Vagina (tissue), 2 donors: ENCODE results near the gene CTBP1. TPM values are rescaled to one million over a fixed set of nuclear protein-coding genes. Genes with fewer than 3 reads are reported as not detected.

Experiments
- DNase-seq, 2 donors: peaks; one replicate each; pipeline ENCODE4 v3.0.0-alpha.2; 2017; ENCODE audit errors: extremely low spot score in 2 of 2
- H3K27ac ChIP-seq: fragments of 200-600 bp; sonication (generic); one replicate; pipeline ENCODE4 v1.5.1; 2019
- H3K27me3 ChIP-seq: fragments of 200-600 bp; sonication (generic); one replicate; pipeline ENCODE4 v1.5.1; 2019
- H3K36me3 ChIP-seq, 2 donors: fragments of 200-600 bp; sonication (generic); one replicate each; pipeline ENCODE4 v1.5.1; 2017 to 2019
- H3K4me1 ChIP-seq: fragments of 200-600 bp; sonication (generic); one replicate; pipeline ENCODE4 v1.5.1; 2019
- H3K4me3 ChIP-seq, 2 donors: fragments of 200-600 bp; sonication (generic); 1 replicate in 1 of 2; 2 replicates in 1 of 2; pipeline ENCODE4 v1.5.1; 2016 to 2019
- H3K9me3 ChIP-seq: fragments of 200-600 bp; sonication (generic); one replicate; pipeline ENCODE4 v1.5.1; 2019
- POLR2A ChIP-seq, 2 donors: fragments of 450-650 bp; IDR thresholded peaks; one replicate each; pipeline ENCODE4 v1.6.1; 2017; ENCODE audit warnings: antibody characterized with exemption in 2 of 2, mild to moderate bottlenecking in 2 of 2, moderate library complexity in 2 of 2
- POLR2AphosphoS5 ChIP-seq, 2 donors: sonication (generic); formaldehyde crosslinking; IDR thresholded peaks; one replicate each; pipeline ENCODE4 v1.9.0; 2017; ENCODE audit warnings: antibody characterized with exemption in 2 of 2, mild to moderate bottlenecking in 2 of 2, low read depth in 1 of 2; ENCODE audit not compliant: insufficient read depth in 1 of 2
- intact Hi-C: fragments of 100-400 bp; cut with DNase I; formaldehyde crosslinking; loops from one replicate; pipeline ENCODE4 v1.15.1; 2023
- total RNA-seq: library from RNA; depleted of rRNA; stranded (reverse); fragments of >200 nt; gene quantifications from one replicate; pipeline ENCODE4 v1.2.3, GENCODE V29; 2016
- TF ChIP-seq, protein P1 (sequence below), 3 experiments: fragments of 450-650 bp in 2 of 3; fragments of 200-600 bp in 1 of 3; sonication (generic) in 1 of 3; IDR thresholded peaks; one replicate each; pipeline ENCODE4 v1.5.1; 2017 to 2019; ENCODE audit warnings: antibody characterized with exemption in 3 of 3, mild to moderate bottlenecking in 2 of 3, moderate library complexity in 2 of 3

Gene CTBP1
- total RNA-seq, 1 donor from 2014 or later, result 93.1 TPM

DNA sequence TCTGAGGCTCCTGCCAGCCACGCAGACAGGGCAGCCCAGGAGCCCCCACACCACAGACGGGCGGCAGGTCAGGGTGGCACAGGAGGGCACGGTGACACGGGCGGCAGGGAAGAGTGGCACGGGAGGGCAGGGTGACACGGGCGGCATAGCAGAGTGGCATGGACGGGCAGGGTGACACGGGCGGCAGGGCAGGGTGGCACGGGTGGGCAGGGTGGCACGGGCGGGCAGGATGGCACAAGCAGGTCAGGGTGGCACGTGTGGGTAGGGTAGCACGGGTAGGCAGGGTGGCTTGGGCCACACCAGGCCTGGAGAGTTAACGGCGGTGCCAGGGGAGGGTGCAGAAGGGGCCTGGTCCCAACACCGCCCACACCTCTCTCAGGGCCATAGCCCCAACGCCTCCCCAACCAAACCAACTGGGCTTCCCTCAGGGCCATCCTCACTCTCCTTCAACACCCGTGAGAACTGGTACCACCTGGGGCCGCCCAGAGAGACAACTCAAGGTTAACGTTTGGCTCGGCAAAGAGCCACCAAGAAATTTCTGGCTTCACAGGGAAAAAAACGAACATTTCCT lies 3.4 kb downstream of the CTBP1 start:
- no peak overlapping the region for H3K27ac ChIP-seq
- intact Hi-C loops, result loop anchor here (5.0 kb wide), 2 partner anchors 38 to 78 kb away; no protein-coding TSS in a partner anchor
- TF ChIP-seq POLR2AphosphoS5 (IDR thresholded peaks at IDR 0.05; ENCODE audit: insufficient read depth in 1 of 2, low read depth in 1 of 2) (no peak), POLR2A (IDR thresholded peaks at IDR 0.05) (no peak)
- TF ChIP-seq, protein P1, sequence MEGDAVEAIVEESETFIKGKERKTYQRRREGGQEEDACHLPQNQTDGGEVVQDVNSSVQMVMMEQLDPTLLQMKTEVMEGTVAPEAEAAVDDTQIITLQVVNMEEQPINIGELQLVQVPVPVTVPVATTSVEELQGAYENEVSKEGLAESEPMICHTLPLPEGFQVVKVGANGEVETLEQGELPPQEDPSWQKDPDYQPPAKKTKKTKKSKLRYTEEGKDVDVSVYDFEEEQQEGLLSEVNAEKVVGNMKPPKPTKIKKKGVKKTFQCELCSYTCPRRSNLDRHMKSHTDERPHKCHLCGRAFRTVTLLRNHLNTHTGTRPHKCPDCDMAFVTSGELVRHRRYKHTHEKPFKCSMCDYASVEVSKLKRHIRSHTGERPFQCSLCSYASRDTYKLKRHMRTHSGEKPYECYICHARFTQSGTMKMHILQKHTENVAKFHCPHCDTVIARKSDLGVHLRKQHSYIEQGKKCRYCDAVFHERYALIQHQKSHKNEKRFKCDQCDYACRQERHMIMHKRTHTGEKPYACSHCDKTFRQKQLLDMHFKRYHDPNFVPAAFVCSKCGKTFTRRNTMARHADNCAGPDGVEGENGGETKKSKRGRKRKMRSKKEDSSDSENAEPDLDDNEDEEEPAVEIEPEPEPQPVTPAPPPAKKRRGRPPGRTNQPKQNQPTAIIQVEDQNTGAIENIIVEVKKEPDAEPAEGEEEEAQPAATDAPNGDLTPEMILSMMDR (IDR thresholded peaks at IDR 0.05), result no peak
- H3K9me3 ChIP-seq, result no peaks in the 10 kb centered on the region
- no peak for DNase-seq
- H3K27me3 ChIP-seq, result no peaks in the 10 kb centered on the region
- H3K4me1 ChIP-seq, result peaks cover 74% of the 10 kb centered on the region
- peak overlapping the region in 1 of 2 donors; percentile 64 for H3K4me3 ChIP-seq
- peaks cover 0 to 6% of the 10 kb centered on the region in 2 donors for H3K36me3 ChIP-seq

DNA sequence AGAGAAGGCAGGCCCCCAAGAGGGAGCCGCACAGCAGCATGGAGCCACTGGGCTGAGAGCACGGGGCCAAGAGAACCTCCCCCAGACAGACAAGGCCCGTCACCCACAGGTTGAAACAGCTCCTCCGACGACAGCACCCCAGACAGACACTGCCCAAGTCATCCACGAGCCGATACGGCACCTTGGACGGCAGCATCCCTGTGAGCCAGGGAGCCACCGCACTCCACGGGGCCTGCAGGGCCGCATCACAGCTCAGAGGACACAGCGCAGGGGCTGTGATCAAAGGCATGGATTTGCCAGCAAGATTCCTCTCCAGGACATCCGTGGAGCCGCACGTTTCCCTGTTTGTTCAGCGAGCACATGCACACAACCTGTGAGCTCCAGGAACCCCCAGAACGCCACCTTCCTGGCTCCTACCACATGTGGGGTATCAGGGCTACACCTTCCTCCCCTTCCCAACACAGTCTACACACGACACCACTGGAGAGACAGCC lies 3.9 kb downstream of the CTBP1 start:
- no peak for DNase-seq
- Histone ChIP-seq H3K4me1 (peaks cover 69% of the 10 kb centered on the region), H3K4me3 (peak overlapping the region in 1 of 2 donors; percentile 64), H3K27ac (no peak overlapping the region), H3K36me3 (peaks cover 0 to 7% of the 10 kb centered on the region in 2 donors), H3K9me3 (no peaks in the 10 kb centered on the region), H3K27me3 (no peaks in the 10 kb centered on the region)
- intact Hi-C loops, result loop anchor here (5.0 kb wide), 2 partner anchors 38 to 78 kb away; no protein-coding TSS in a partner anchor
- no peak for TF ChIP-seq POLR2AphosphoS5 (IDR thresholded peaks at IDR 0.05; ENCODE audit: insufficient read depth in 1 of 2, low read depth in 1 of 2)
- TF ChIP-seq POLR2A (IDR thresholded peaks at IDR 0.05), result no peak

DNA sequence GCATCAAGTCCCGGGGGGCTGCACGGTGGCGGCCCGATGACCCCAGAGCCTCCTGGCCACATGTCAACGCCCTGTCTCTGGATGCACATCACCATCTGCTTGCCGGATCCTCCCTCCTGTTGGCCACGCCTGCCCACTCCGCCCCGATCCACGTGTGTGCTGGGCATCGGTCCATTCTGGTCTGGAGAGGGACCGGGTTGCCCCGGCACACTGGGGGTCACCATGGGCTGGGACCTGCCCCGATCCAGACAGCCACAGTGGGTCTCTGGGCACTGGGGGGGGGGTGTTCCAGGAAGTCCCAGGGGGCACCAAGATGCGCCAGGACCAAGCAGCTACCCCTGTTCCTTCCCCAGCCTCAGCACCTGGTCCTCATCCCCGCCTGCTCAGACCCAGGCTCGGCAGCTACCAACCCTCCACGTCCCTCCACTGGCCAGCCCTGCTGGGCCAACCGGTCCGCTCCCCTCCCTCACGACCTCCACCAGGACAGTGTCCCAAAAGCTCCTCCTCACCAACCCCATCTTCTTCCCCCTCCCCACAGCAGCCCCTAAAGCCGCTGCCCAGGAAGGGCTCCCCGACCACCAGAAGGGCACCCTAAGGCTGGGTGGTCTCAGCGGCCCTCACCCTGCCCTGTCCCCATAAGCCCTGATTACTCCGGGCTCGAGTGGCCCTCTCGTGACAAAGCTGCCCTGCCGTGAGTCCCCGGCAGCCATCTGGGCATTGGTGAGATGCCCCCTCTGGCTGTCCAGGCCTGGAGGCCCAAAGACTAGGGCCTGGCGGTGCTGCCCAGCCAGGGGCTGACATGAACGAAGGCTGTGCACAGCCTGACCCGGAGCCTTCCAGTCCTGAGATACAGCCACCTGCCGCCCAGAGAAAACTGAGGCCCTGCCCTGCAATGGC lies 4.6 kb downstream of the CTBP1 start:
- intact Hi-C loops, result no loop called here
- peaks cover 0 to 13% of the 10 kb centered on the region in 2 donors for H3K36me3 ChIP-seq

DNA sequence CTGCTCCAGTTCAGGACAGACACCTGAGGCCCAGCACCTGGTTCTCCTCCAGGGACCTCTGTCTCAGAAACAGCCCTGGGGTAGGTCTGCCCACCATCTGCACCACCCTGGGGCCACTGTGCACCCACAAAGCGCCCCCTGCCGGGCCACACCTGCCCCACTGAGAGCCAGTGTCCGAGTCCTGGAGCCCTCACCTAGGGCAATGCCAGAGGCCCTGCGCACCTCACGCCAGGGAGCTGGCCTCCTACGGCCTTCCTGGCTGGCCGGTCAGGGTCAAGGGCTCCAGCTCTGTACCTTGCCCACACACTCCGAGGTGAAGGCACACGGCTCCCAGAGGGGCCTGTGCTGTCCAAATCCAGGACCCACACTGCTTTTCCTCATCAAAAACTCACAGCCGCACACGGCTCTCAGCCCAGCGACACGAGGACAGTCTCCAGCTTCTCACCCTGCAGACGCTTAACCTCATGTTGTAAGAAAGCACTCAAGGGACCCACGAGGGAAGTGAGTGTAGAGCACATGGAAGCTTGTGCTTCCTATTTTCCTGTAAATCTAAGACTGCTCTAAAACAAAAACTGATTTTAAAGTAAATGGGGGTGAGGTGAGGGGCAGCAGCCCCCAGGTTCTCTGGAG lies 5.4 kb downstream of the CTBP1 start:
- Histone ChIP-seq H3K36me3 (peaks cover 0 to 15% of the 10 kb centered on the region in 2 donors), H3K27me3 (no peaks in the 10 kb centered on the region), H3K4me3 (no peak overlapping the region), H3K27ac (no peak overlapping the region), H3K4me1 (peaks cover 72% of the 10 kb centered on the region), H3K9me3 (no peaks in the 10 kb centered on the region)
- no peak for DNase-seq
- TF ChIP-seq POLR2AphosphoS5 (IDR thresholded peaks at IDR 0.05; ENCODE audit: insufficient read depth in 1 of 2, low read depth in 1 of 2) (no peak), POLR2A (IDR thresholded peaks at IDR 0.05) (no peak)
- TF ChIP-seq, protein P1 (IDR thresholded peaks at IDR 0.05), result no peak
- intact Hi-C loops, result no loop called here

More for the DNA sequence above, 4.6 kb downstream of the CTBP1 start:
- H3K27ac ChIP-seq, result no peak overlapping the region
- peaks cover 66% of the 10 kb centered on the region for H3K4me1 ChIP-seq
- no peak for DNase-seq
- H3K9me3 ChIP-seq, result no peaks in the 10 kb centered on the region
- TF ChIP-seq POLR2A (IDR thresholded peaks at IDR 0.05) (no peak), POLR2AphosphoS5 (IDR thresholded peaks at IDR 0.05; ENCODE audit: insufficient read depth in 1 of 2, low read depth in 1 of 2) (no peak)
- TF ChIP-seq, protein P1 (IDR thresholded peaks at IDR 0.05), result no peak
- no peaks in the 10 kb centered on the region for H3K27me3 ChIP-seq
- no peak overlapping the region for H3K4me3 ChIP-seq
